ENCODE data around the gene ISOC1.

The ISOC1 gene

GRCh38 chr5:129141078-129141477 lies 46.5 kb downstream of the ISOC1 start:
- DNase-seq, result no peak

- DNase-seq, result no peak
Measured at GRCh38 chr5:129141696-129142095, 47.1 kb downstream of the ISOC1 start.

- DNase-seq, result no peak
Measured at GRCh38 chr5:129155876-129156275, 61.3 kb downstream of the ISOC1 start.

GRCh38 chr5:129161830-129162229 lies 67.3 kb downstream of the ISOC1 start:
- no peak for DNase-seq

Measured in NCI-H1105 treated with DMSO at 0.1 percent for 48 hours (cell line).